Activated CD8-positive, alpha-beta T cell treated with anti-CD3 and anti-CD28 coated beads for 36 hours (primary cell): ENCODE data around the gene DLG2. TPM values are rescaled to one million over a fixed set of nuclear protein-coding genes. Genes with fewer than 3 reads are reported as not detected.

Experiments used
- ATAC-seq: fragments of 200-7000 bp; cut with Tn5 transposase; one replicate; pipeline ENCODE4 v1.10.0; 2021; ENCODE audit warnings: mild to moderate bottlenecking, moderate library complexity
- CTCF ChIA-PET: fragments of 350-600 bp; sonication (Branson Sonifier 250); formaldehyde crosslinking; loops from one replicate; lab custom pipeline; 2021; ENCODE audit warnings: antibody characterized with exemption; lab: Charles Lee
- POLR2A ChIA-PET: fragments of 350-600 bp; sonication (Branson Sonifier 250); formaldehyde crosslinking; loops from one replicate; lab custom pipeline; 2021; ENCODE audit warnings: antibody characterized with exemption; lab: Charles Lee
- DNase-seq: peaks from one replicate; pipeline ENCODE4 v3.0.0-alpha.2; 2020
- H3K27ac Mint-ChIP-seq: one replicate; pipeline ENCODE4 v1.8.0; 2021; ENCODE audit warnings: mild to moderate bottlenecking, mixed read lengths
- H3K27me3 Mint-ChIP-seq: one replicate; pipeline ENCODE4 v1.8.0; 2021; ENCODE audit warnings: mixed read lengths
- H3K36me3 Mint-ChIP-seq: one replicate; pipeline ENCODE4 v1.8.0; 2021; ENCODE audit warnings: low read depth, mixed read lengths
- H3K4me1 Mint-ChIP-seq: one replicate; pipeline ENCODE4 v1.8.0; 2021; ENCODE audit warnings: low read depth, mixed read lengths
- H3K4me3 Mint-ChIP-seq: one replicate; pipeline ENCODE4 v1.8.0; 2021; ENCODE audit warnings: mild to moderate bottlenecking, moderate library complexity, mixed read lengths
- H3K9me3 Mint-ChIP-seq: one replicate; pipeline ENCODE4 v1.8.0; 2021; ENCODE audit warnings: mixed read lengths
- intact Hi-C: fragments of 100-400 bp; cut with micrococcal nuclease; formaldehyde crosslinking; loops from one replicate; pipeline ENCODE4 v1.10.0; 2022
- total RNA-seq, 2 experiments: library from RNA; stranded (reverse); gene quantifications; one replicate each; pipeline ENCODE4 v1.2.3, GENCODE V29; 2021
- TF ChIP-seq, protein P1 (sequence below): fragments of 200-600 bp; IDR thresholded peaks from one replicate; pipeline ENCODE4 v1.8.0; 2022; ENCODE audit warnings: antibody characterized with exemption, mild to moderate bottlenecking

DLG2 gene
- total RNA-seq, 2 experiments from 2014 or later: 2.2 to 2.6 TPM

DNA sequence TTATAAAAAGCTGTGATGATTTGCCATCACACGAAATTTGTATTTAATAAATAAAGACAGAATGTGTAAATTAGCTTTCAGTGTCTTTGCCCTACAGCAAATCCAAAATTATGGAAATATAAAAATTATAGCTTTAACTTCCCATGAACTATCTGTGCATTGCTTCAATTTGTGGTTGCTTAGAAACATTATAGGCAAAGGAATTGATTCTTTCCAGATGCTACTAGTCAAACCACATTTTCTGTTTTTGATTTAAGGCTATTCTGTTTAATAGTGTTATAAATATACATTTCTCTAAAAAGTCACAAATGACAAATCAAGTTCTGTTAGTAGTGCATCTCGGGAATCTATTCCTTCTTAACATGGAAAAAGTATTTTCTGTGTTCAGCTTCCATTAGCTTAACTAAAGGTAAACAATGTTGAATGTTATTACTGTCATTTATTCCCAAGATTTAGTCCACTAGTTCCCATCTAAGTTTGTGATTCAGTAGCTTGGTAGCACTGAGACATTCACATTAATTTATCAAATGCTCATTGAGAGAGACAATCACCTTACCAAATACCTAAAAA is 1254.7 kb downstream of the DLG2 start:
- H3K4me3 Mint-ChIP-seq: no peak overlapping the region
- H3K27ac Mint-ChIP-seq: no peak overlapping the region
- no peaks in the 10 kb centered on the region for H3K36me3 Mint-ChIP-seq
- POLR2A ChIA-PET: no interaction called here
- no peaks in the 10 kb centered on the region for H3K4me1 Mint-ChIP-seq
- peaks cover 3% of the 10 kb centered on the region for H3K9me3 Mint-ChIP-seq
- CTCF ChIA-PET: interaction anchor here (1.1 to 2.0 kb wide), 2 partner anchors 11 to 13 kb away, joined by 3 to 5 read pairs; no protein-coding TSS in a partner anchor
- TF ChIP-seq, protein P1, sequence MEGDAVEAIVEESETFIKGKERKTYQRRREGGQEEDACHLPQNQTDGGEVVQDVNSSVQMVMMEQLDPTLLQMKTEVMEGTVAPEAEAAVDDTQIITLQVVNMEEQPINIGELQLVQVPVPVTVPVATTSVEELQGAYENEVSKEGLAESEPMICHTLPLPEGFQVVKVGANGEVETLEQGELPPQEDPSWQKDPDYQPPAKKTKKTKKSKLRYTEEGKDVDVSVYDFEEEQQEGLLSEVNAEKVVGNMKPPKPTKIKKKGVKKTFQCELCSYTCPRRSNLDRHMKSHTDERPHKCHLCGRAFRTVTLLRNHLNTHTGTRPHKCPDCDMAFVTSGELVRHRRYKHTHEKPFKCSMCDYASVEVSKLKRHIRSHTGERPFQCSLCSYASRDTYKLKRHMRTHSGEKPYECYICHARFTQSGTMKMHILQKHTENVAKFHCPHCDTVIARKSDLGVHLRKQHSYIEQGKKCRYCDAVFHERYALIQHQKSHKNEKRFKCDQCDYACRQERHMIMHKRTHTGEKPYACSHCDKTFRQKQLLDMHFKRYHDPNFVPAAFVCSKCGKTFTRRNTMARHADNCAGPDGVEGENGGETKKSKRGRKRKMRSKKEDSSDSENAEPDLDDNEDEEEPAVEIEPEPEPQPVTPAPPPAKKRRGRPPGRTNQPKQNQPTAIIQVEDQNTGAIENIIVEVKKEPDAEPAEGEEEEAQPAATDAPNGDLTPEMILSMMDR: no peak
- DNase-seq (no peak), ATAC-seq (no peak)
- intact Hi-C loops: no loop called here
- no peaks in the 10 kb centered on the region for H3K27me3 Mint-ChIP-seq

DNA sequence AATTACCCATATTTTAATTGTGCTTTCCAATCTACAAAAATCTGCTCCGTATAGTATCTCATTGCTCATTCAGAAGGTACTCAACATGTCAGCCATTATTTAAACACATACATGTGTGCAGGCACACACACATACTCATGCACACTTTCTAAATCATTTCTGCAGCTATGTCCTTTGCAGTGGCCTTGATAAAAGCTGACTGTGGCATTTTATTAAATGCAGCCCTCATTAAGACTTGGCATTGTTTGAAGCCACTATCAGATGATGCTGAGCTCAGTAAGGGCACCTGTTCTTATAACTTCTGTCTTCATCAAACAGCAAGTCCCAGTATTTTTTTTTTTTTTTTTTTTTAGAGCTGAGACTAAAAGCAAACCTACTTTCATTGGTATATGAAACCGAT is 1269.1 kb downstream of the DLG2 start:
- H3K27me3 Mint-ChIP-seq: no peaks in the 10 kb centered on the region
- TF ChIP-seq, protein P1: no peak
- peaks cover 9% of the 10 kb centered on the region for H3K9me3 Mint-ChIP-seq
- no peak for DNase-seq
- H3K4me1 Mint-ChIP-seq: no peaks in the 10 kb centered on the region
- ATAC-seq: no peak
- H3K4me3 Mint-ChIP-seq: no peak overlapping the region
- H3K36me3 Mint-ChIP-seq: no peaks in the 10 kb centered on the region
- CTCF ChIA-PET: no interaction called here
- no peak overlapping the region for H3K27ac Mint-ChIP-seq
- intact Hi-C loops: no loop called here
- POLR2A ChIA-PET: no interaction called here

DNA sequence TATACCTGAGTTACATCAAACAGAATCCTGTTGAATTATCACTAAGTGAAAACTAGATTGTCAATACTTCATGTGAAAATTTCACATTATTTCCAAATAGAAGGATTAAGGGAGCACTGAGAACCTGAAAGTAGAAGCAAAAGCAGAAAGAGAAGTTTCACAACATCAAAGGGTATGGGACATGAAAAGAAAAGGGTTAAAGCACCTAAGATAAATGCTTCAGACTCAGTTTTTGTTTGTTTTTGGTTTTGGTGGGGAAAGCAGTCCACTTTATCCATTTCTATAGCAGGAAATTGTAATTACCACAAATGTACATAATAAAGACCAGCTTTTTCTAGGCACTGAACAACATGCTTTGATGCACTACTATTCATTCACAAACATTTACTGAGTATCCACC is 1271.2 kb downstream of the DLG2 start:
- no peaks in the 10 kb centered on the region for H3K27me3 Mint-ChIP-seq
- H3K4me1 Mint-ChIP-seq: no peaks in the 10 kb centered on the region
- no peaks in the 10 kb centered on the region for H3K36me3 Mint-ChIP-seq
- H3K4me3 Mint-ChIP-seq: no peak overlapping the region
- CTCF ChIA-PET: no interaction called here
- intact Hi-C loops: no loop called here
- DNase-seq: no peak
- TF ChIP-seq, protein P1: no peak
- peaks cover 10% of the 10 kb centered on the region for H3K9me3 Mint-ChIP-seq
- POLR2A ChIA-PET: no interaction called here
- no peak for ATAC-seq
- no peak overlapping the region for H3K27ac Mint-ChIP-seq

DNA sequence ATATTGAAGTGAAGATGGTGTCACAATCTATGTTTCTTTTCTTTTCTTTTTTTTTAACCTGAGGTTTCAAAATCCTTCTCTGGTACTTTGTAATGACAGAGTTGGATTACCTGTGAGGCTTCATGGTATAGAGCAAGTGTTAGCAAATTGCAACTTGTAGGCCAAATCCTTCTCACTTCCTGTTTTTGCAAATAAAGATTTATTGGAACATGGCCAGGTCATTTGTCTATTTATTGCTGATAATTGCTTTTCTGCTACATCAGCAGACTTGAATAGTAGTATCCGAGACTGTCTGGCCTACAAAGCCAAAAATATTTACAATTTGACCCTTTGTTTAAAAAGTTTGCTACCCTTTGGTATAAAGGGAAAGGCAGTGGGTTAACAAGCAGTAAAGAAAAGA is 1281.5 kb downstream of the DLG2 start:
- ChIA-PET CTCF (no interaction called here), POLR2A (no interaction called here)
- DNase-seq (no peak), ATAC-seq (no peak)
- Mint-ChIP-seq H3K27me3 (no peaks in the 10 kb centered on the region), H3K9me3 (peaks cover 12% of the 10 kb centered on the region), H3K4me3 (no peak overlapping the region), H3K27ac (no peak overlapping the region), H3K4me1 (no peaks in the 10 kb centered on the region), H3K36me3 (no peaks in the 10 kb centered on the region)
- TF ChIP-seq, protein P1: no peak
- intact Hi-C loops: no loop called here

DNA sequence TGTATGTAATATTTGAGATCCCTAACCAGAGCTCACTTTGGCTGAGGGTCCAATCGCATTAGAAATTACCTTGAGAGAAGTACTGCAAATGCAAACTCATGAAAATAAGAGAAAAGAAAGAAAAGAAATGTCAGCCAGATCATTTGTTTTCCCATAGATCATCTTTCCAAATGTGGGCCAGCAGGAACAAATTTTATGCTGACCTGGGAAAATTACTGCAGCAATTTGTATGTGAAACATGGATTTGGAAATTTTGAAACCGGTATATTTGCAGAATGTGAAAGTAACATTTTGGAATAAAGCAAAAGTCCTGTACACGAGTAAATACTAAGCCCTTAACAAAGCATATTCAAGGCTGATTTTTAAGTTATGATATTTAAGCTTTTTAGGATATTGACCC is 1282.1 kb downstream of the DLG2 start:
- ATAC-seq: no peak
- H3K4me1 Mint-ChIP-seq: no peaks in the 10 kb centered on the region
- H3K4me3 Mint-ChIP-seq: no peak overlapping the region
- TF ChIP-seq, protein P1: no peak
- ChIA-PET POLR2A (no interaction called here), CTCF (no interaction called here)
- intact Hi-C loops: no loop called here
- no peak overlapping the region for H3K27ac Mint-ChIP-seq
- H3K36me3 Mint-ChIP-seq: no peaks in the 10 kb centered on the region
- H3K9me3 Mint-ChIP-seq: peaks cover 12% of the 10 kb centered on the region
- DNase-seq: no peak
- H3K27me3 Mint-ChIP-seq: no peaks in the 10 kb centered on the region
